Osteocyte (in vitro differentiated cells): ENCODE data around the gene SAT1. TPM values are rescaled to one million over a fixed set of nuclear protein-coding genes. Genes with fewer than 3 reads are reported as not detected.

Experiments
- DNase-seq: peaks from one replicate; pipeline ENCODE4 v3.0.0; 2021; ENCODE audit warnings: mixed read lengths; ENCODE audit not compliant: unreplicated experiment; ENCODE audit errors: extremely low spot score
- H3K27ac Mint-ChIP-seq: one replicate; pipeline ENCODE4 v1.8.0; 2021; ENCODE audit warnings: mild to moderate bottlenecking, mixed read lengths; ENCODE audit not compliant: unreplicated experiment
- H3K27me3 Mint-ChIP-seq: one replicate; pipeline ENCODE4 v1.8.0; 2021; ENCODE audit warnings: mixed read lengths; ENCODE audit not compliant: unreplicated experiment
- H3K36me3 Mint-ChIP-seq: one replicate; pipeline ENCODE4 v1.8.0; 2021; ENCODE audit warnings: mixed read lengths; ENCODE audit not compliant: unreplicated experiment
- H3K4me1 Mint-ChIP-seq: one replicate; pipeline ENCODE4 v1.8.0; 2021; ENCODE audit warnings: mixed read lengths; ENCODE audit not compliant: unreplicated experiment
- H3K4me3 Mint-ChIP-seq: one replicate; pipeline ENCODE4 v1.8.0; 2021; ENCODE audit warnings: mild to moderate bottlenecking, moderate library complexity, mixed read lengths; ENCODE audit not compliant: unreplicated experiment
- H3K9me3 Mint-ChIP-seq: one replicate; pipeline ENCODE4 v1.8.0; 2021; ENCODE audit warnings: mixed read lengths; ENCODE audit not compliant: unreplicated experiment
- CTCF ChIP-seq: fragments of 200-600 bp; sonication (generic); IDR thresholded peaks from 2 replicates; pipeline ENCODE4 v1.5.0; 2021; ENCODE audit warnings: antibody characterized with exemption, mild to moderate bottlenecking, moderate library complexity
- total RNA-seq: library from RNA; stranded (reverse); gene quantifications from 2 replicates; pipeline ENCODE4 v1.2.1, GENCODE V29; 2021

The SAT1 gene
- total RNA-seq, 1 donor from 2014 or later: 234 TPM

- Mint-ChIP-seq H3K9me3 (no peaks in the 10 kb centered on the region), H3K4me3 (no peak overlapping the region), H3K36me3 (no peaks in the 10 kb centered on the region), H3K27me3 (no peaks in the 10 kb centered on the region), H3K4me1 (peaks cover 36% of the 10 kb centered on the region), H3K27ac (peak overlapping the region; percentile 41)
- no peak for TF ChIP-seq CTCF
- DNase-seq: no peak
These were observed 22.4 kb downstream of the SAT1 start for GRCh38 chrX:23805389-23805788.

GRCh38 chrX:23810279-23810678, 27.3 kb downstream of the SAT1 start:
- H3K9me3 Mint-ChIP-seq: no peaks in the 10 kb centered on the region
- no peak for TF ChIP-seq CTCF
- H3K27ac Mint-ChIP-seq: no peak overlapping the region
- no peaks in the 10 kb centered on the region for H3K27me3 Mint-ChIP-seq
- no peak overlapping the region for H3K4me3 Mint-ChIP-seq
- H3K36me3 Mint-ChIP-seq: no peaks in the 10 kb centered on the region
- H3K4me1 Mint-ChIP-seq: peaks cover 15% of the 10 kb centered on the region
- no peak for DNase-seq

- H3K4me1 Mint-ChIP-seq: peaks cover 12% of the 10 kb centered on the region
These were observed 28.2 kb downstream of the SAT1 start for GRCh38 chrX:23811108-23811651.

GRCh38 chrX:23811656-23812055, 28.7 kb downstream of the SAT1 start:
- no peaks in the 10 kb centered on the region for H3K36me3 Mint-ChIP-seq
- H3K27me3 Mint-ChIP-seq: no peaks in the 10 kb centered on the region
- H3K4me1 Mint-ChIP-seq: peaks cover 11% of the 10 kb centered on the region
- no peak for TF ChIP-seq CTCF
- H3K27ac Mint-ChIP-seq: no peak overlapping the region
- H3K4me3 Mint-ChIP-seq: no peak overlapping the region
- DNase-seq: no peak
- no peaks in the 10 kb centered on the region for H3K9me3 Mint-ChIP-seq

More at GRCh38 chrX:23811108-23811651, 28.2 kb downstream of the SAT1 start:
- Mint-ChIP-seq H3K36me3 (no peaks in the 10 kb centered on the region), H3K27ac (no peak overlapping the region), H3K9me3 (no peaks in the 10 kb centered on the region), H3K27me3 (no peaks in the 10 kb centered on the region), H3K4me3 (no peak overlapping the region)
- DNase-seq: no peak
- TF ChIP-seq CTCF: no peak

GRCh38 chrX:23813808-23814207, 30.8 kb downstream of the SAT1 start:
- no peaks in the 10 kb centered on the region for H3K4me1 Mint-ChIP-seq
- no peaks in the 10 kb centered on the region for H3K9me3 Mint-ChIP-seq
- no peaks in the 10 kb centered on the region for H3K36me3 Mint-ChIP-seq
- no peaks in the 10 kb centered on the region for H3K27me3 Mint-ChIP-seq
- H3K27ac Mint-ChIP-seq: no peak overlapping the region
- no peak for DNase-seq
- H3K4me3 Mint-ChIP-seq: no peak overlapping the region
- TF ChIP-seq CTCF: no peak
